Measurements from ENCODE around the gene TSPAN9. TPM values are rescaled to one million over a fixed set of nuclear protein-coding genes. Genes with fewer than 3 reads are reported as not detected.

TSPAN9 gene
- total and polyA plus RNA-seq, 9 donors: 24.9 to 72.3 (median 55.7) TPM

- no peak for DNase-seq
- Histone ChIP-seq H3K36me3 (no peaks in the 10 kb centered on the region), H3K4me1 (ENCODE audit: insufficient read depth) (no peaks in the 10 kb centered on the region), H3K4me3 (no peak overlapping the region), H3K9me3 (no peaks in the 10 kb centered on the region), H3K27me3 (no peaks in the 10 kb centered on the region), H3K27ac (no peak overlapping the region)
- intact Hi-C loops (cut with DNase I): no loop called here
- TF ChIP-seq POLR2A (IDR thresholded peaks at IDR 0.05) (no peak), EP300 (IDR thresholded peaks at IDR 0.05) (no peak), CTCF (IDR thresholded peaks at IDR 0.05) (no peak)
- 70 to 84% (median 78%) methylated on average over 14 of the region's 14 CpGs for WGBS, 3 donors
Measured at GRCh38 chr12:3328571-3328970, 251.4 kb downstream of the TSPAN9 start.

- Histone ChIP-seq H3K27ac (no peak overlapping the region), H3K9me3 (no peaks in the 10 kb centered on the region), H3K4me1 (ENCODE audit: insufficient read depth) (no peaks in the 10 kb centered on the region), H3K27me3 (no peaks in the 10 kb centered on the region), H3K36me3 (no peaks in the 10 kb centered on the region), H3K4me3 (no peak overlapping the region)
- no peak for TF ChIP-seq CTCF (IDR thresholded peaks at IDR 0.05)
- 76 to 95% (median 78%) methylated on average over 6 of the region's 6 CpGs for WGBS, 3 donors
- intact Hi-C loops (cut with DNase I): no loop called here
- DNase-seq: no peak
Measured at GRCh38 chr12:3329361-3329760, 252.2 kb downstream of the TSPAN9 start.

- no peak for DNase-seq
Measured at GRCh38 chr12:3330976-3331510, 253.9 kb downstream of the TSPAN9 start.

GRCh38 chr12:3332188-3332587 lies 255.0 kb downstream of the TSPAN9 start:
- TF ChIP-seq CTCF (IDR thresholded peaks at IDR 0.05) (no peak), POLR2A (IDR thresholded peaks at IDR 0.05) (no peak), EP300 (IDR thresholded peaks at IDR 0.05) (no peak)
- peaks cover 4% of the 10 kb centered on the region for H3K4me1 ChIP-seq (ENCODE audit: insufficient read depth)
- H3K27ac ChIP-seq: no peak overlapping the region
- intact Hi-C loops (cut with DNase I): no loop called here
- no peaks in the 10 kb centered on the region for H3K9me3 ChIP-seq
- no peak overlapping the region for H3K4me3 ChIP-seq
- no peaks in the 10 kb centered on the region for H3K27me3 ChIP-seq
- DNase-seq: no peak
- no peaks in the 10 kb centered on the region for H3K36me3 ChIP-seq
- 78 to 85% (median 85%) methylated on average over 3 of the region's 3 CpGs for WGBS, 3 donors

More at GRCh38 chr12:3330976-3331510, 253.9 kb downstream of the TSPAN9 start:
- intact Hi-C loops (cut with DNase I): no loop called here
- Histone ChIP-seq H3K27ac (no peak overlapping the region), H3K4me3 (no peak overlapping the region), H3K4me1 (ENCODE audit: insufficient read depth) (no peaks in the 10 kb centered on the region), H3K9me3 (no peaks in the 10 kb centered on the region), H3K27me3 (no peaks in the 10 kb centered on the region), H3K36me3 (no peaks in the 10 kb centered on the region)
- WGBS, 3 donors: 74 to 78% (median 77%) methylated on average over 7 of the region's 7 CpGs
- TF ChIP-seq EP300 (IDR thresholded peaks at IDR 0.05) (no peak), POLR2A (IDR thresholded peaks at IDR 0.05) (no peak), CTCF (IDR thresholded peaks at IDR 0.05) (no peak)
